NCI-H1694 treated with DMSO at 0.1 percent for 48 hours (cell line): ENCODE measurements around the gene CDH24.

Experiments used
- DNase-seq: peaks from one replicate; lab custom pipeline; 2025; lab: John Stamatoyannopoulos, UW

Gene CDH24, protein sequence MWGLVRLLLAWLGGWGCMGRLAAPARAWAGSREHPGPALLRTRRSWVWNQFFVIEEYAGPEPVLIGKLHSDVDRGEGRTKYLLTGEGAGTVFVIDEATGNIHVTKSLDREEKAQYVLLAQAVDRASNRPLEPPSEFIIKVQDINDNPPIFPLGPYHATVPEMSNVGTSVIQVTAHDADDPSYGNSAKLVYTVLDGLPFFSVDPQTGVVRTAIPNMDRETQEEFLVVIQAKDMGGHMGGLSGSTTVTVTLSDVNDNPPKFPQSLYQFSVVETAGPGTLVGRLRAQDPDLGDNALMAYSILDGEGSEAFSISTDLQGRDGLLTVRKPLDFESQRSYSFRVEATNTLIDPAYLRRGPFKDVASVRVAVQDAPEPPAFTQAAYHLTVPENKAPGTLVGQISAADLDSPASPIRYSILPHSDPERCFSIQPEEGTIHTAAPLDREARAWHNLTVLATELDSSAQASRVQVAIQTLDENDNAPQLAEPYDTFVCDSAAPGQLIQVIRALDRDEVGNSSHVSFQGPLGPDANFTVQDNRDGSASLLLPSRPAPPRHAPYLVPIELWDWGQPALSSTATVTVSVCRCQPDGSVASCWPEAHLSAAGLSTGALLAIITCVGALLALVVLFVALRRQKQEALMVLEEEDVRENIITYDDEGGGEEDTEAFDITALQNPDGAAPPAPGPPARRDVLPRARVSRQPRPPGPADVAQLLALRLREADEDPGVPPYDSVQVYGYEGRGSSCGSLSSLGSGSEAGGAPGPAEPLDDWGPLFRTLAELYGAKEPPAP

DNA sequence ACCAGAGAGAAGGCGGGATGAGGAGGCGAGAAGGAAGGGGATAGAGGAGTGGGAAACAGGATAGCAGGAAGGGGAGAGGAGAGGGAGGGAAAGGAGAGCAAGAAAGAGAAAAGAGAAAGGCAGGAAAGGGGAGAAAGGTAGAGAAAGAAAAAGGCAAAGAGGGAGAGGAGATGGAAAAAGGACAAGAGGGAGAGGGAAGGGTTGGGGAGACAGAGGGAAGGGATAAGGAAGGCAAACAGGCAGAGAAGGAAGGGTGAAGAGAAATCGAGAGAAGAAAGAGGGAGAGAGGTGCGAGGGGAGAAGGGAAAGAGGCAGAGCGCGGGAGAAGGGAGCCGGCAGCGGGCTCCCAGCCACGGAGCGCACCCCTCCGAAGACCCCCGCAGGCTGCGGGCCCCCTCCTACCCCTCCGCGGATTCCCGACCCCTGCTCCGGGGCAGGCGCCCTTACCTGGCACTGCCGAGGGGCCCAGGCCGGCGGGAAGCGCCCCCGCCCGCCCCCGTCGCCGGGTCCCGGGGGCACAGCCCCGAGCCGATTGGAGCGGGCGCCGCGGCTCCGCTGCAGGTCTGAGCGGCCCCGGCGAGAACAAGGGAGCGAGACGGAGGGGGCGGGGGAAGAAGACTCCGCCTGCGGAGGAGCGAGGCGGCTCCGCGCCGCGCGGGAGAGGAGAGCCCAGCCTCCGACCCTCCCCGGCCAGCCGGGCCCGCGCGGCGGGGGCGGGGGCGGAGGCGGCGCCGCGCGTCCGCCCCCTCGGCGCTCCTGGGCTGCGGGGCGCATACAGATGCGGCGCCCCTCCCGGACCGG lies at the start of gene CDH24:
TSS of gene CDH24 (minus strand) at position 565 of the 801 bp plus-strand sequence. CDS start 1,787 bp downstream, outside the sequence.
- DNase-seq: no peak

DNA sequence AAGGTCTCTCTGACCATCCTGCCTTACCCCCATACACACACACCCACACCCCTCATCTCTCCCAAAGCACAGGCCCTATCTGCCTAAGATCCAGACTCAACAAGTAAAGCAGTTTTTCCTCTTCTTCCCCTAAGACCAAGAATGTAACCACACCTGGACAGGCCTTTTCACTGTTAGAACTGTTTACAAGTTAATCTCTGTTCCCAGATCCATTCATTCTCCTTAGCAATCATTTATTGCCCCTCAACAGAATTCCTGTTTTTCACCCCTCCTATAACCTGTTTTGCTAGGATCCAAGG lies 49.4 kb upstream of the CDH24 start:
- DNase-seq: no peak

DNA sequence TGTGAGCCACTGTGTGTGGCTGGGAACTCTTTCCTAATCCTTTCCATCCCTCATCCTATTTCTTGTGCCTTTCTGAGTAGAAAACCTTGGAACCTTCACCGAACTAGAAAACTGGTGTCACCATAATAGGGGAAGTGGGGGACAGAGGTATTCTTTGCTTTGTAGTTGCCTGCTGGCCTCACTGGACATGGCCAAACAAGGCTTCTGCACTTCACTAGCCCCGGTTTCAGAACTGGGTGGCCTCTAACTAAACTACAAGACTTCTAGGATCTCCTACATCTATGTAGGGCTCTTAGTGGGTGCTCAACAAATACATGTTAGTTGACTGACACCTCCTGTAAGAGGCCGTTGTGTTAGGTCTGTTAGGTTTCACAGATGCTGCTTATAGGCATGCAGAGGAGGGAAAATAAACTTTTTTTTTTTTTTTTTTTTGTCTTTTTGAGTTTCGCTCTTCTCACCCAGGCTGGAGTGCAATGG lies 48.1 kb upstream of the CDH24 start:
- no peak for DNase-seq

DNA sequence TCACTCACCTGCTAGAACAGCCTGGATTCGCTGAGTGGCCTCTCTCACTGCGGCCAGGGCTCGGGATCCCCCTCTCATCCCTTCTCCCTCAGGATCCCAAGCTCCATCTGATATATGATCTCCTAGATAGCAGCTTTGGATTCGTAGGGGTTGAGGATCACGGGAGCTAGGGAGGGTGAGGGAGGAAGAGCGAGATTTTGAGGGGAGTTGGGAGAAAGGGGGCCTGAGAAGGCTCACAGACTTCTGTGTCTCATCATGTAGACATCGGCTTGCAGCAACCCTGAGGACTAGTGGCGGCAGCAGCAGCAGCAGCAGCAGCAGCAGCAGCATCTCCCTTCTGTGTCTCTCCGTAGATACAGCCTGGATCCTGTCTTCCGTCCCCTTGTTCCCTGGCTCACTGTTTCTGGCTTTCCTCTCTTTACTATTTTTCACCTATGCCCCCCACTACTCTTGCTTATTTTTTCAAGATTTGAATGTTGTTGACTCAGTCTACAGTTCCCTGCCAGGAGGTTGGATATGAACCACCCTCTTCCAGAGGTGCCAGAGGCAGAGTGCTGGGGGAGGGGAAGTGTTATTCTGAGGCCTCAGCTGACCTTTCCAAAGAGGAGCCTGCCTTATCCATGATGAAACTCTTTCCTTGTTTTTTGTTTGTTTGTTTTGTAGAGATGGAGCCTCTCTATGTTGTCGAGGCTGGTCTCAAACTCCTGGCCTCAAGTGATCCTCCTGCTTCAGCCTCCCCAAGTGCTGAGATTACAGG lies 47.4 kb upstream of the CDH24 start, which contains the start of gene CIROP:
TSS of gene CIROP (minus strand) at position 399 of the 757 bp plus-strand sequence. CDS start at position 330, 69 bp downstream.
- DNase-seq: no peak

DNA sequence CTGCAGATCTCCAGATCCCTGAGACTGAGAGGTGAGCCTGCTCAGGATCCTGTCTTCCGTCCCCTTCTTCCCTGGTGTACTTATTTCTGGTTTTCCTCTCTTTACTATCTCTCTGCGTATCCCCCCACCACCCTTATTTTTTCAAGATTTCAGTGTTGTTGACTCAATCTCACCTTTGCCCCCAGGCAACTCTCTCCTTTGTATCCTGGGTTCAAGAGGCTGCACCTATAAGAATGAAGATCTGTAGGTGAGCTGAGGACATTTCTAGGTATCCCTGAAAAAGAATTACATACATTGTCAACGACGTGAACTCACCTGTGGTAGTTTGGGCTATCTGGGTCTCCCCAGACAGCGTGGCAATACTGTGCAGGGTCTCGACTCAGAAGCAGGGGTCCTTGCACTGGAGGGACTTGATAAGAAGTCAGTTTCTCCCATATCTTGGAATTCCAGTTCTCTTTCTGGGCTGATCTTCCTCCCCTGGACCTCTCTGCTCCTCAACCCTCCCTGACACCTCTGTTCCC lies 46.8 kb upstream of the CDH24 start:
- no peak for DNase-seq

DNA sequence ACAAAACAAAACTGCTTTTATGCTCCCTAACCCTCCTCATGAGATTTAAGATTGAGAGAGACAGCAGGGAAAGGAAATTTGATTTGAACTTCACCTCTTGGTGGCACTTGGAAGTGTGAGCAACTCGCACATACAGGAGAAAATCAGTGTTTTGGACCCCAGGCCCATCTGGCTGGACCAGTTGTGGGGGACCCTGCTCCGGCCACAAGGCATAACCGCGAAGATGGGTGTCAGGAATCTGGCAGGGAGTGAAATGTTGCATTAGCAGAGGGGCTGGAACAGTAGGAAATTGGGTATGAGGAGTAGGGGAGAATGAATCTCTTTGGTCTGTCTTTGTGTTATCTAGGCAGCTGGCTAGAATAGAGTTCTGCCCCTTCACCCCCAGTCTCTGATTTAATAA lies 46.3 kb upstream of the CDH24 start:
- DNase-seq: no peak

DNA sequence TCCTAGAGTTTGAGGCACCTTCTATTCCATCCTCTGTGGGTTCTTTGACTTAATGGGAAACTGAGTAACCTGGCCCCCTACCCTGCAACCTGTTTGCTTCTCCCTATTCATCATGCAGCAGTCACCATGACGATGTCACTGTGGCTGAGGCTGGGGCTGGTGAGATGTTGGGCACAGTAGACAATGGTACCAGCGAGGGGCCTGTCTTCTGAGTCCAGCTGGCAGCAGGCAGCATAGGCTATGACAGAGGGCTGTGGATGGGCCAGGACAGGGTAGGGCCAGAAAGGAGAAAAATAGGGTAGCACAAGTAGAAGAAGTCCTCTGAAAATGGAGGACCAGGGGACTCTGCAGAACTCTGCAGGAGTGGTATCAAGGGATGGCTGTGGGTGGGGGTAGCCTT lies 45.5 kb upstream of the CDH24 start:
- DNase-seq: no peak

DNA sequence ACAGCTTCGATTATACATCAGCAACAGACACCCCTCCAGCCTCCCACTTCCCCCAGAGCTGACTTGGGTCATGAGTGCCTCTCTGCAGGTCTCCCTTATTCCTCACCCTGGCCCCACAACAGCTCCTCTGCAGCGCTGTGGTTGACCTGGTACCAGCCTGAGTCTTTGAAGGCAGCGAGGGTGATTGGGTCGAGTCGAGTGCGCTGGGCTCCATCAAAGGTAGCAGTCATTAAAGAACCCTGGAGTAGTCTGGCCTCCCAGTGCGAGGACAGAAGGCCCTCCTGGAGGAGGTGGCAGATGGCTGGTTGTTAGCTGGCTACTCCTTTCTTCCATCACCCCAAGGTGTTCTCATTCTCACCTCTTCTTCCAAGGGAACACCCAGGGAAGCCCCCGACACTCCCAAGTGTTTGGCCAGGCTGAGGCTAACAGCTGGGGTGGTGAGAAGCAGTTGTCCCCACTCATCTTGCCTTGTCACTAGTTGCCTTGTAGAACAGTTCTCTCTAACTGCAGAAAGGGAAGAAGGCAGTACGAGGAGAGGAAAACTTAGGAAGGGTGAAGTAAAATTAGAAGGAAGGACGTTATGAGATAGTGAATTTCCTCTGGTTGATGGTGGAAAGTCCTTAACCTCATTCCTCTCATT lies 44.8 kb upstream of the CDH24 start:
- no peak for DNase-seq

DNA sequence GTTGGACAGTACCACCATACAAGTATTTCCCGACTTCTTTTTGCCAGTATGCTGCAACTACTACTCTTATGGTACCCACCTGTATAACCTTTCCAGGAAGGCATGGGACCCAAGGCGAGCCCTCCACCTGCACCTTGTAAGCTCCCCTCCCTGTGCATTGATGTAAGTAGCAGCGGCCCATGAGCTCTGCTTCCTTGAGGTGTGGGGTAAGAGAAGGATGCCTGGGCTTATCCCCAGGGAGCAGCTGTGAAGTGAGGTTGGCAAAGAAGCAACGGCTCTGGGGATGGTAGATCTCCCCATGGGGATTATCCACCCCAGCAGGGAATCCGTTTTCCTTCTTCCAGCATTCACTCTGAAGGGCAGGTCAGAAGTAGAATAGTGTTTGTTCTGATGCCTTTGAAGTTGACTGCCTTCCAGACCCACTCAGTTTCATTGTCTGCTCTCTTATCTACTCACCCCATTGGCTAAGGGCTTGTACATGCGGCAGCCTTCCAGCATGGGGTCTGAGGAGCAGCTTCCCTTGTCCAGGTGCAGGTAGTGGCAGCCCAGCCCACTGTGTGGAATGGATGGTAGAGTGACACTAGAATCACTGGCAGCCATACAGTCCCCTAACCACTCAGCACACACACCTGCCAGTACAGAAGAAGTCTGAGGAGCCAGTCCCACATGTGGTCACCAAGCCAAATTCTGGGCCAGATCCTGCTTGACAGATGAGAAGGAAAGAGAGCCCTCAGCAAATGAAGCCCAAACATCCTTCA lies 44.1 kb upstream of the CDH24 start:
- no peak for DNase-seq

DNA sequence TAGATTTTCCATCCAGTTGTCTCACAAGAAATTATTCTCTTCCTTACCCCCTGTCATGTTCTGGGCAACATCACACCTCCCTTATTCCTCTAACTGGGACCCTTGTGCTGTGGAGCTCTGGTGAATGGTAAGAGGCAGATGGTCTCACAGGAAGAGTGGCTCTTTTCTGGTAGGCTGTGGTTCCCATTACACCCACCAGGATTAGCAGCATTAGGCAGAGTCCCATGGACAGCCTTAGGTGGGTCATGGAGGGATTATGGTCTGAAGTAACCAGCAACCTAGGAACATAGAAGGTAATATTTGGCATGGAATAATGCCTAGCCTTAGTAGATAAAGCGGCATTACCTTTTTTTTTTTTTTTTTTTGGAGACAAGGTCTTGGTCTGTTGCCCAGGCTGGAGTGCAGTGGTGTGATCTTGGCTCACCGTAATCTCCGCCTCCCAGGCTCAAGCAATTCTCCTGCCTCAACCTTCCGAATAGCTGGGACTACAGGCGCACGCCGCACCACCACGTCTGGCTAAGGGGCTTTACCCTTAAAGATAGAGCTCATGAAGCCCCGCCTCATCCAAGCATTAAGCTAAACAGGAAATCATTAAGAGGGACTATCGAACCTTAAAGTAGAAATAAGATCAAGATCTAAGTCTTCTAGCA lies 42.0 kb upstream of the CDH24 start:
- DNase-seq: no peak

DNA sequence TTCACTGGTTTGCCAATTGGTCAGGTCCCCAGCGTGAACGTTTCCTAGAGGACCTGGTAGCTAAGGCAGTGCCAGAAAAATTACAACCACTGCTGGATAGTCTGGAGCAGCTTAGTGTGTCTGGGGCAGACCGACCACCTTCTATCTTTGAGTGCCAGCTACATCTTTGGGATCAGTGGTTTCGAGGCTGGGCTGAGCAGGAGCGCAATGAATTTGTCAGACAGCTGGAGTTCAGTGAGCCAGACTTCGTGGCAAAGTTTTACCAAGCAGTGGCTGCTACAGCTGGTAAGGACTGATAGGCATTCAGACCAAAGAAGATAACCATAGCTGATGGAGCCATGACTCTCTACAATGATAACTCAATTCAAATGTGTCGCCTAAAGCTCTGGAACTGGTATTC lies 40.5 kb upstream of the CDH24 start:
- no peak for DNase-seq

DNA sequence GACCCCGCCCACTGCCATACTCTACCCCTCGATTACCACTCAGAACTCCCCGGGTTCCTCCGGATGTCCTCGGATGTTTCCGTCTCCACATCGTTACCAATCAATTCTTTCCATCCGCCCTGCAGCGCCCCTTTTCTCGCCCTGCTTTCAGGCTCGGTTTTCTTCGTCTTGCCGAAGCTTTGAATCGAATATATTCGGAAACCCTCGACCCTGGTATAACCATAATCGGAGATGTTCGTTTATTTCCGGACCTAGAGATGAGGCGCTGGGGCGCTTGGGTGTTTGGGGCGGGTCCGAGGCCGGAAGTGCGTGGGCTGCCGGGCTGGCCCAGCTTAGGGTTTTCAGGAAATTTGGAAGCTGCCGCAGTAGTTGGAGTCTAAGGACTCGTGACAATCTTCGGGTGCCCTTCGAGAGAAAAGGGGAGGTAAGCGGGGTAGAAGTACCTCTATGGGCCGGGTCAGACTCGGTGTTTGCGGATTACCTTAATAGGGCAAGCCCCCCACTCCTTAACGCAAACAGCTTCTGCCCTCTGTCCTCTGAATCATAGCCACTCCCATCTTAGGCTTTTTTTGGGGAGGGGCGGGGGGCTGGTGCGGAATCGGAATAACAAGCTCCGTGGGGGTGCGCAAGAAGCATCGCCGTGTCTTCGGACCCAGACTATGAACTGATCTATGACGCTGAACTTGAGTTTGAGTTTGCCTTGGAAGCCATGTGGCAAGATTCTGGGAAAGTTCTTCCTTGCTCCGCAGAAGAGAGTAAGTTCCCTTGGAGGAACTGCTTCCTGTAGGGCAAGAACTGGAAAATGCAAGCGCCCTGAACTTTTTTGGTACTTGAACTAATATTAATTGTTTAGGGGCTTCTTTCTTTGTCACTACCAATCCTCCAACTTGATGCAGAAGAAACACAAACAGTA lies 38.1 kb upstream of the CDH24 start, which contains the start of gene C14orf119:
TSS of gene C14orf119 (plus strand) at position 310 of the 913 bp plus-strand sequence. CDS start 2,154 bp downstream, outside the sequence.
- DNase-seq: no peak

DNA sequence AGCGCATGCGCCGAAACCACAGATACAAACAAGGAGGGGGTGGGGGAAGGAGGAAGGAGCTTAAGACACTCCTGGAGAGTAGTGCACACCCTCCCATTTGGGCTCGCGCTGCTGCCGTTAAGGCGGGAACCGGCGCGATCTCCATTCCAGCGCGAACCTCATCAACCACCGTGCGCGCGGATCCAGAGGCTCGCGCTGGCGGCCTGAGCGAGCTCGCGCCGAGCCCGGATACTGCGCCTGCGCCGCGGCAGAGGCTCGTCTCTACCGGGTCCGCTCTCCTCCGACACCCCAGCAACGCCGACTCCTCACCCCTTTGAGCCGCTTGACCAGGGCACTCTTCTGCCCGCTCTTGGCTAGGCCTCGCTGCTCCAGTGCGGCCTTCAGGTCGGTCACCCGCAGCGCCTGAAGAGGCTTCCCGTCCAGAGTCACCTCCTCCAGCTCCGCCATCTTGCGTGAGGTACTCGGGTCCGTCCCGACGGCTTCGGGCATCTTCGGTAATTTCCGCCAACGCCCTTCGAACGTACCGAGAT lies 37.4 kb upstream of the CDH24 start, which contains the start of gene ACIN1:
TSS of gene ACIN1 (minus strand) at position 471 of the 530 bp plus-strand sequence. CDS start at position 447, 24 bp downstream.
- DNase-seq: no peak

DNA sequence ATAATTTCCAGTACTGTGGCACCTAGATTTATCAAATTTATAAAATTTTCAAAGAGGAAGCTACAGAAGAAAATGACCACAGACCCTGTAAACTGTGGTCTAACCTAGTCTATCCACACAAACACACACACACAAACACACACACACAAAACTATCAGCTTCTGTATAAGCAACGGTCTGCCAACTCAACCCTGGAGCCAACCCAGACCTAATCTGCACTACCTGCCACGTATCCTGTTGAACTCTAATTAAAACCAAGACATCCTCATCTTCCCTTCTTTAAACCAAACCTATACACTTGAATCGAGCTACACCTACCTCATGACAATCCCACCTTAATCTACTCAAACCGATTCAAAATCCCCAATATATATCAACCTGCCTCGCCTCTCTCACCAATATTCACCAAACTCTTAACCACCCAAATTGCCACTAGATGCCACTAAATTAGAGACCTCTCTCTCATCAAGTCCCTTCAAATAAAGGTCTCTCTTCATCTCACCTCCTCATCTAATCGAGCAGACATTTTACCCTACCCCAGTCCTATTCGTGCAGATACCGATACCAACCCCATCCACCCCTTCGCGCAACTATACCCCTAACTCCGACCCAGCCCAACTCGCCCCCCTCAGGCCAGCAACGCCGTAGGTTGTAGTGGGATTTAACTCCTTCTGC lies 36.8 kb upstream of the CDH24 start:
- DNase-seq: no peak

DNA sequence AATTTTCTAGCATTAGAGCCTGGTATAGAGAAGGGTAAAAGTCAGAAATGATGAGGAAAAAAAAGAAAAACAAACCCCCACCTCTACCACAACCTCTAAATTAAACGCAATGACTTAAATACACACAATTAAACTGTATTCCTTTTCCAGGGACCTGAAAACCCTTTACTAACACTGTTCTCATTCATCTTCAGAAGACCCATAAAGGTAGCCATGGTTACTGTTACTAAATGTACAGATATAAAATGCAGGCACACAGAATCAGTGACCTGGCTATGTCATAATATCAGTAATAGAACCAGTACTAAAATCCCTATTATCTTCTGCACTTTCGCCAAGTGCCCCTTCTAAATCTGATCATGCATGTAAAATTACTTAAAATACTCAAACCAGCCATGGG lies 36.2 kb upstream of the CDH24 start:
- DNase-seq: no peak

DNA sequence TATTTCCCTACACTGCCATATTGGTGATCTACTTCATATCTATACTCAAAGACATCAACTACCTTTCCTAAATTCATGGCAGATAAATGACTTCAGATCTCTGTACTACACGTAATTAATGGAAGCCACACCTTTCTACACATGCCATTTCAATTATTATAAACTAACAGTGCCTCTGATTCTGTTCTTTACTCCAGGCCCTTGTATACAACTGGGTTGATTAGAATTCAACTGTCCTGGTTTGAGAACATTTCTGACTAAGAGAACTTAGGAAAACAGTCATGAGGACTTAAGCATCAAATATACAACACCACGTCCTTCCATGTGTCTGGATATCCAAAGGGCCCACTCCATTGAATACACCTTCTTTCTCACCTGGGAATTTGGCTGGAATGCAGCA lies 35.8 kb upstream of the CDH24 start:
- DNase-seq: no peak
